Brain microvascular endothelial cell (primary cell): Measurements from ENCODE around the gene SMAD3.

Experiments
- DNase-seq: peaks from one replicate; pipeline ENCODE4 v3.0.0-alpha.2; 2020
- H3K27ac ChIP-seq: fragments of 250-450 bp; sonication (Bioruptor Pico); 2 replicates; pipeline ENCODE4 v1.5.1; 2020; ENCODE audit warnings: mild to moderate bottlenecking, moderate library complexity
- H3K27me3 ChIP-seq: fragments of 250-450 bp; sonication (Bioruptor Pico); replicated peaks from 2 replicates; pipeline ENCODE4 v1.5.1; 2020; ENCODE audit warnings: mild to moderate bottlenecking
- H3K36me3 ChIP-seq: fragments of 250-450 bp; sonication (Bioruptor Pico); replicated peaks from 2 replicates; pipeline ENCODE4 v1.5.1; 2020; ENCODE audit warnings: mild to moderate bottlenecking
- H3K4me3 ChIP-seq: 2 replicates; pipeline ENCODE4 v1.5.1; 2011; ENCODE audit warnings: low read depth, mild to moderate bottlenecking, control low read depth, low read length, moderate library complexity
- CTCF ChIP-seq: IDR thresholded peaks from 2 replicates; pipeline ENCODE4 v1.5.1; 2011; ENCODE audit warnings: low read depth, mild to moderate bottlenecking, moderate library complexity, low read length, control low read depth, inconsistent platforms; ENCODE audit errors: missing control alignments
- in situ Hi-C: cut with HindIII; loops from 2 replicates; pipeline ENCODE4 v1.10.0; 2017; ENCODE audit warnings: low sequenced_read_pairs, low pct_ligation_motif_present

The SMAD3 gene

GRCh38 chr15:67110958-67111864 lies 45.8 kb downstream of the SMAD3 start:
- H3K4me3 ChIP-seq: no peak overlapping the region
- in situ Hi-C loops: no loop called here
- DNase-seq: no peak
- H3K27ac ChIP-seq: peak overlapping the region; percentile 99
- peaks cover 26% of the 10 kb centered on the region for H3K36me3 ChIP-seq
- TF ChIP-seq CTCF: no peak
- H3K27me3 ChIP-seq: no peaks in the 10 kb centered on the region

- no peak for DNase-seq
- TF ChIP-seq CTCF: no peak
- peak overlapping the region; percentile 41 for H3K27ac ChIP-seq
- peaks cover 18% of the 10 kb centered on the region for H3K36me3 ChIP-seq
- in situ Hi-C loops: no loop called here
- H3K4me3 ChIP-seq: no peak overlapping the region
- H3K27me3 ChIP-seq: no peaks in the 10 kb centered on the region
Observed at GRCh38 chr15:67114046-67114445, 48.6 kb downstream of the SMAD3 start.

GRCh38 chr15:67114846-67115585 lies 49.6 kb downstream of the SMAD3 start:
- in situ Hi-C loops: no loop called here
- H3K4me3 ChIP-seq: no peak overlapping the region
- no peaks in the 10 kb centered on the region for H3K27me3 ChIP-seq
- DNase-seq: no peak
- H3K27ac ChIP-seq: peak overlapping the region; percentile 100
- no peak for TF ChIP-seq CTCF
- peaks cover 21% of the 10 kb centered on the region for H3K36me3 ChIP-seq

DNA sequence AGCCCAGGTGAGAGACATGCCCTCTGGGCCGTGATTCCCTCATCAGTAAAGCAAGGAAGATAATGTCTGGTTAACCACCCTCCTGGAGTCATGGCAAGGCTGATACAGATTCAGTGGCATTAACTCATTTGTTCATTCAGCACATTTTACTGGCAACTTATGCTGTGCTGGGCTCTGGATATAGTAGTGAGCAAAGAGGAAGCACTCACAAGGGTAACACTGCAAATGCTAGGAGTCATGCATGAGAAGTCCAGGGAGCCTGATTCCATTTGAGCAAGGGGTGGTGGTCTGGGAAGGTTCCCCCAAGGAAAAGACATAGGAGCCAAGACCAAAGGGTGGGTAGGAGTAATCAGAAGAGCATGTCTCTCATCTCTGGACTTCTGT lies 50.2 kb downstream of the SMAD3 start:
- DNase-seq: no peak
- no peaks in the 10 kb centered on the region for H3K27me3 ChIP-seq
- H3K4me3 ChIP-seq: no peak overlapping the region
- H3K36me3 ChIP-seq: peaks cover 21% of the 10 kb centered on the region
- in situ Hi-C loops: no loop called here
- peak overlapping the region; percentile 100 for H3K27ac ChIP-seq
- no peak for TF ChIP-seq CTCF

DNA sequence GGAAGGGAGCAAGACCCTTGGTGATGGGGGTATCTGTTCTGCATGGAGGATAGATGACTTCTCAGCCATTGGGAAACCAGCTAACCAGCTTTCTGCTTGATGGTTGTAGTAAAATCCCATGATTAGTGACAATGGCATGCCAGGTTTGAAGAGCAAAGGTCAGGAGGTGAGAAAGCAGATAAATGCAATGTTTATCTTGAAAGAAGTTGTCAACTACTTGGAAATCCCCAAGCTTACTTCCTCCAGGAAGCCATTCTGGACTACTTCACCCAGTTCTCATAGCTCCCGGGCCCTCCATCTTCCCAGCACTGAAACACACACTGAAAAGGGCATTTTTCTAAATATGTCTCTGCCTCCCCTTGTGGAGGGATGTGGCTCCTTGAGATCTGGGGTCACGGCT lies 51.3 kb downstream of the SMAD3 start:
- H3K27me3 ChIP-seq: no peaks in the 10 kb centered on the region
- peak overlapping the region; percentile 100 for H3K27ac ChIP-seq
- H3K4me3 ChIP-seq: no peak overlapping the region
- DNase-seq: no peak
- in situ Hi-C loops: no loop called here
- peaks cover 23% of the 10 kb centered on the region for H3K36me3 ChIP-seq
- no peak for TF ChIP-seq CTCF
